IMR-90 (cell line): ENCODE data around the gene TNFRSF1B. TPM values are rescaled to one million over a fixed set of nuclear protein-coding genes. Genes with fewer than 3 reads are reported as not detected.

ENCODE experiments used
- ATAC-seq: fragments of 200-7000 bp; cut with Tn5 transposase; 2 replicates; pipeline ENCODE4 v1.9.1; 2020; ENCODE audit warnings: low read depth, mild to moderate bottlenecking, moderate library complexity
- BruUV-seq: library from RNA; stranded (reverse); fragments of 400-500 nt; replicated peaks from 2 replicates; lab custom pipeline; 2021; lab: Mats Ljungman, UMichigan
- CTCF ChIA-PET: fragments of 300-600 bp; formaldehyde crosslinking; extraction: SDS; loops from one replicate; lab custom pipeline; 2021; ENCODE audit warnings: antibody characterized with exemption; lab: Yijun Ruan, JAX
- POLR2A ChIA-PET: fragments of 300-600 bp; sonication (Branson Sonifier 250); formaldehyde crosslinking; loops from one replicate; lab custom pipeline; 2022; ENCODE audit warnings: antibody characterized with exemption; ENCODE audit not compliant: unreplicated experiment; lab: Charles Lee
- DNase-seq: peaks from one replicate; pipeline ENCODE4 v3.0.0; 2013
- H2AFZ ChIP-seq: replicated peaks from 2 replicates; pipeline ENCODE3; 2013; ENCODE audit warnings: low read length, mild to moderate bottlenecking; ENCODE audit not compliant: poor library complexity
- H2AK5ac ChIP-seq: 2 replicates; pipeline ENCODE4 v1.6.1; 2013; ENCODE audit warnings: low read depth, low read length, inconsistent platforms
- H2AK9ac ChIP-seq: replicated peaks from 2 replicates; pipeline ENCODE3; 2013; ENCODE audit warnings: mild to moderate bottlenecking, low read depth, low read length, moderate library complexity; ENCODE audit not compliant: poor library complexity
- H2BK120ac ChIP-seq: 2 replicates; pipeline ENCODE4 v1.6.1; 2013; ENCODE audit warnings: low read depth, low read length, inconsistent platforms
- H2BK15ac ChIP-seq: 3 replicates; pipeline ENCODE4 v1.6.1; 2013; ENCODE audit warnings: low read depth, low read length, inconsistent platforms
- H2BK20ac ChIP-seq: 2 replicates; pipeline ENCODE4 v1.6.1; 2013; ENCODE audit warnings: low read depth, mild to moderate bottlenecking, inconsistent platforms, low read length, moderate library complexity
- H2BK5ac ChIP-seq: 2 replicates; pipeline ENCODE4 v1.6.1; 2013; ENCODE audit warnings: mild to moderate bottlenecking, low read depth, low read length, inconsistent platforms; ENCODE audit not compliant: poor library complexity, severe bottlenecking
- H3K14ac ChIP-seq: replicated peaks from 2 replicates; pipeline ENCODE4 v1.6.1; 2013; ENCODE audit warnings: low read depth, low read length, inconsistent platforms
- H3K18ac ChIP-seq: 2 replicates; pipeline ENCODE4 v1.6.1; 2013; ENCODE audit warnings: low read depth, low read length, control low read depth
- H3K23ac ChIP-seq: 2 replicates; pipeline ENCODE4 v1.6.1; 2013; ENCODE audit warnings: low read depth, low read length, inconsistent platforms
- H3K27ac ChIP-seq: 2 replicates; pipeline ENCODE4 v1.5.1; 2013; ENCODE audit warnings: mild to moderate bottlenecking, control low read depth, low read length; ENCODE audit not compliant: insufficient read depth
- H3K27me3 ChIP-seq: 2 replicates; pipeline ENCODE4 v1.6.1; 2013; ENCODE audit warnings: low read length; ENCODE audit not compliant: control insufficient read depth, insufficient read depth
- H3K36me3 ChIP-seq: 2 replicates; pipeline ENCODE4 v1.6.1; 2013; ENCODE audit warnings: low read length, mixed read lengths; ENCODE audit not compliant: control insufficient read depth, insufficient read depth
- H3K4ac ChIP-seq: 2 replicates; pipeline ENCODE4 v1.6.1; 2013; ENCODE audit warnings: low read depth, low read length, inconsistent platforms
- H3K4me1 ChIP-seq: 2 replicates; pipeline ENCODE4 v1.6.1; 2013; ENCODE audit warnings: low read length, mixed read lengths; ENCODE audit not compliant: control insufficient read depth, insufficient read depth
- H3K4me2 ChIP-seq: 2 replicates; pipeline ENCODE4 v1.6.1; 2013; ENCODE audit warnings: low read depth, mild to moderate bottlenecking, control low read depth, low read length, moderate library complexity
- H3K4me3 ChIP-seq: 2 replicates; pipeline ENCODE4 v1.5.1; 2013; ENCODE audit warnings: low read depth, mild to moderate bottlenecking, control low read depth, low read length, moderate library complexity; ENCODE audit not compliant: insufficient read depth
- H3K56ac ChIP-seq: 2 replicates; pipeline ENCODE4 v1.6.1; 2013; ENCODE audit warnings: low read length, inconsistent platforms; ENCODE audit not compliant: insufficient read depth; ENCODE audit errors: extremely low read depth
- H3K79me1 ChIP-seq, 2 experiments: 2 replicates each; pipeline ENCODE4 v1.6.1; 2013; ENCODE audit warnings: low read length in 2 of 2, inconsistent platforms in 1 of 2, low read depth in 1 of 2
- H3K9ac ChIP-seq: 2 replicates; pipeline ENCODE4 v1.6.1; 2013; ENCODE audit warnings: low read depth, low read length, control low read depth
- H3K9me1 ChIP-seq: 2 replicates; pipeline ENCODE4 v1.6.1; 2013; ENCODE audit warnings: low read length, inconsistent platforms; ENCODE audit not compliant: insufficient read depth
- H3K9me3 ChIP-seq: 2 replicates; pipeline ENCODE4 v1.6.1; 2013; ENCODE audit warnings: low read length; ENCODE audit not compliant: control insufficient read depth, insufficient read depth
- H4K20me1 ChIP-seq: 2 replicates; pipeline ENCODE4 v1.6.1; 2013; ENCODE audit warnings: low read length, inconsistent platforms; ENCODE audit not compliant: insufficient read depth
- H4K5ac ChIP-seq: 2 replicates; pipeline ENCODE4 v1.6.1; 2013; ENCODE audit warnings: mild to moderate bottlenecking, low read depth, low read length, control low read depth
- H4K8ac ChIP-seq, 2 experiments: 2 replicates each; pipeline ENCODE4 v1.6.1; 2013; ENCODE audit warnings: low read depth in 2 of 2, low read length in 2 of 2, control low read depth in 1 of 2, inconsistent platforms in 1 of 2
- H4K91ac ChIP-seq: 2 replicates; pipeline ENCODE4 v1.6.1; 2013; ENCODE audit warnings: low read depth, low read length, inconsistent platforms; ENCODE audit not compliant: insufficient read depth
- BHLHE40 ChIP-seq: fragments of 150-350 bp; IDR thresholded peaks from 2 replicates; pipeline ENCODE4 v1.6.1; 2016; ENCODE audit warnings: mild to moderate bottlenecking, low read depth, low read length
- CHD1 ChIP-seq: IDR thresholded peaks from 2 replicates; pipeline ENCODE4 v1.6.1; 2012; ENCODE audit warnings: low read depth, low read length, improper control_type of control experiment
- FOS ChIP-seq: fragments of 150-350 bp; IDR thresholded peaks from 2 replicates; pipeline ENCODE4 v1.6.1; 2016; ENCODE audit warnings: low read depth, low read length
- MAFK ChIP-seq: IDR thresholded peaks from 2 replicates; pipeline ENCODE4 v1.6.1; 2012; ENCODE audit warnings: low read depth, low read length, improper control_type of control experiment
- MAZ ChIP-seq: IDR thresholded peaks from 2 replicates; pipeline ENCODE4 v1.6.1; 2012; ENCODE audit warnings: low read depth, mild to moderate bottlenecking, low read length, improper control_type of control experiment, moderate library complexity, borderline replicate concordance
- MXI1 ChIP-seq: IDR thresholded peaks from 2 replicates; pipeline ENCODE4 v1.6.1; 2012; ENCODE audit warnings: low read depth, mild to moderate bottlenecking, low read length, moderate library complexity, borderline replicate concordance
- NFE2L2 ChIP-seq: fragments of 150-350 bp; IDR thresholded peaks from 2 replicates; pipeline ENCODE4 v1.6.1; 2016; ENCODE audit warnings: low read depth, mild to moderate bottlenecking, low read length
- POLR2A ChIP-seq: IDR thresholded peaks from 2 replicates; pipeline ENCODE4 v1.6.1; 2012; ENCODE audit warnings: mild to moderate bottlenecking, low read depth, low read length
- RAD21 ChIP-seq: IDR thresholded peaks from 2 replicates; pipeline ENCODE4 v1.6.1; 2012; ENCODE audit warnings: low read length, improper control_type of control experiment
- RCOR1 ChIP-seq: IDR thresholded peaks from 2 replicates; pipeline ENCODE4 v1.6.1; 2012; ENCODE audit warnings: mild to moderate bottlenecking, low read length, improper control_type of control experiment; ENCODE audit not compliant: insufficient replicate concordance
- RFX5 ChIP-seq: IDR thresholded peaks from 2 replicates; pipeline ENCODE4 v1.8.0; 2012; ENCODE audit warnings: low read depth, mild to moderate bottlenecking, low read length, moderate library complexity
- SMC3 ChIP-seq: fragments of 150-350 bp; IDR thresholded peaks from 2 replicates; pipeline ENCODE4 v1.6.1; 2016; ENCODE audit warnings: low read depth, mild to moderate bottlenecking, antibody characterized with exemption, low read length, moderate library complexity
- WGBS, 2 experiments: methylation state at CpG; one replicate each; pipeline versions ENCODE4 v1.1.5 to v1.1.7; 2013; ENCODE audit warnings: missing lambda C conversion rate in 2 of 2; ENCODE audit not compliant: insufficient read length in 1 of 2; ENCODE audit errors: extremely low coverage in 2 of 2; 5-methylcytosine and 5-hydroxymethylcytosine counted together
- dilution Hi-C: fragments of 300-500 bp; cut with HindIII; formaldehyde crosslinking; loops from one replicate; pipeline ENCODE4 v1.14.3; 2018; ENCODE audit warnings: low sequenced_read_pairs; ENCODE audit not compliant: unreplicated experiment
- in situ Hi-C: fragments of 300-500 bp; cut with MboI; formaldehyde crosslinking; loops from 3 replicates; pipeline ENCODE4 v1.14.3; 2019; ENCODE audit warnings: low sequenced_read_pairs, inconsistent platforms, mixed read lengths
- intact Hi-C: fragments of 100-400 bp; cut with micrococcal nuclease; formaldehyde crosslinking; loops from 2 replicates; pipeline ENCODE4 v1.10.0; 2022
- polyA plus RNA-seq, 3 experiments: library from polyadenylated mRNA; depleted of rRNA; stranded (reverse); fragments of >200 nt; gene quantifications; 2 replicates each; pipeline ENCODE4 v1.2.3, GENCODE V29; 2012; ENCODE audit warnings: low replicate concordance in 1 of 3
- total RNA-seq: library from RNA; depleted of rRNA; stranded (reverse); fragments of >200 nt; gene quantifications from 2 replicates; pipeline ENCODE4 v1.2.3, GENCODE V29; 2012
- TF ChIP-seq, protein P1 (sequence below): fragments of 150-350 bp; IDR thresholded peaks from 2 replicates; pipeline ENCODE4 v1.6.1; 2017; ENCODE audit warnings: mild to moderate bottlenecking, antibody characterized with exemption, low read length, low read depth
- TF ChIP-seq, protein P2 (sequence below): conservative IDR thresholded peaks from 2 replicates; pipeline ENCODE4 v1.5.1; 2012; ENCODE audit warnings: mild to moderate bottlenecking, low read depth, low read length, improper control_type of control experiment

TNFRSF1B gene
- total and polyA plus RNA-seq, 2 of the 4 experiments (the other 2 are of a cell fraction) = 4.3 to 8.9 TPM

DNA sequence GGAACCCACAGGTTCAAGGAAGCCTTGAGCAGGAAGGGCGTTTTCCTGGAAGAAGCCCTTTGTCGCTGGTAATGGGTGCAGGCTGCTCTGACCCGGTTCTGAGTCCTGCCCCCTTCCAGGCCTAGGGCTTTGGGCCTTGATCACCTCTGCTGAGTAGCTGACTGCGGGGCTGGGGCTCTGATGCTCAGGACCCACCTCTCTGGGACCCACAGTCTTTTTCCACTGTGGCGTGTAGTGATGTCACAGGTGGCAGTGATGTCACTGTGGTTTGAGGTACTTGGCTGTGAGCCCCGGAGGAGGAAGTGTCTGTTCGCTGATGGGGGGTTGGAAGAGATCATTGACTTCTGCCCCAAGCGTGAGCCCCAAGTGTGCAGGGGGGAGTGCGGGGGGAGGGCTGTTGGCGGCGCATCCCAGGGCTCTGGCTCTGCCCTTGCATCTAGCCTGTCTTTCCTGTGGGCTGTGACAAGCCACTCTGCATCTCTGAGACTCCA, 6.9 kb downstream of the TNFRSF1B start:
- TF ChIP-seq MXI1 (no peak), RFX5 (no peak), RCOR1 (no peak), NFE2L2 (no peak), BHLHE40 (no peak), MAFK (no peak), SMC3 (no peak), POLR2A (no peak), CHD1 (no peak), MAZ (no peak), RAD21 (no peak), FOS (no peak)
- TF ChIP-seq, protein P1, sequence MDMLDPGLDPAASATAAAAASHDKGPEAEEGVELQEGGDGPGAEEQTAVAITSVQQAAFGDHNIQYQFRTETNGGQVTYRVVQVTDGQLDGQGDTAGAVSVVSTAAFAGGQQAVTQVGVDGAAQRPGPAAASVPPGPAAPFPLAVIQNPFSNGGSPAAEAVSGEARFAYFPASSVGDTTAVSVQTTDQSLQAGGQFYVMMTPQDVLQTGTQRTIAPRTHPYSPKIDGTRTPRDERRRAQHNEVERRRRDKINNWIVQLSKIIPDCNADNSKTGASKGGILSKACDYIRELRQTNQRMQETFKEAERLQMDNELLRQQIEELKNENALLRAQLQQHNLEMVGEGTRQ = no peak
- TF ChIP-seq, protein P2, sequence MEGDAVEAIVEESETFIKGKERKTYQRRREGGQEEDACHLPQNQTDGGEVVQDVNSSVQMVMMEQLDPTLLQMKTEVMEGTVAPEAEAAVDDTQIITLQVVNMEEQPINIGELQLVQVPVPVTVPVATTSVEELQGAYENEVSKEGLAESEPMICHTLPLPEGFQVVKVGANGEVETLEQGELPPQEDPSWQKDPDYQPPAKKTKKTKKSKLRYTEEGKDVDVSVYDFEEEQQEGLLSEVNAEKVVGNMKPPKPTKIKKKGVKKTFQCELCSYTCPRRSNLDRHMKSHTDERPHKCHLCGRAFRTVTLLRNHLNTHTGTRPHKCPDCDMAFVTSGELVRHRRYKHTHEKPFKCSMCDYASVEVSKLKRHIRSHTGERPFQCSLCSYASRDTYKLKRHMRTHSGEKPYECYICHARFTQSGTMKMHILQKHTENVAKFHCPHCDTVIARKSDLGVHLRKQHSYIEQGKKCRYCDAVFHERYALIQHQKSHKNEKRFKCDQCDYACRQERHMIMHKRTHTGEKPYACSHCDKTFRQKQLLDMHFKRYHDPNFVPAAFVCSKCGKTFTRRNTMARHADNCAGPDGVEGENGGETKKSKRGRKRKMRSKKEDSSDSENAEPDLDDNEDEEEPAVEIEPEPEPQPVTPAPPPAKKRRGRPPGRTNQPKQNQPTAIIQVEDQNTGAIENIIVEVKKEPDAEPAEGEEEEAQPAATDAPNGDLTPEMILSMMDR = no peak
- Histone ChIP-seq H4K20me1 (no peaks in the 10 kb centered on the region; the same call in 1 of the 2 replicates), H2BK15ac (no peak overlapping the region), H3K27ac (no peak overlapping the region), H3K56ac (no peak overlapping the region), H3K23ac (no peak overlapping the region), H3K79me1 (peaks cover 10% of the 10 kb centered on the region in 2 experiments; a peak in 1 of 4 replicates), H3K9me1 (peaks cover 14% of the 10 kb centered on the region), H2AK9ac (no peak overlapping the region), H4K91ac (peak overlapping the region; percentile 46; the same call in 1 of the 2 replicates), H2BK5ac (no peak overlapping the region), H2AK5ac (no peak overlapping the region), H3K27me3 (no peaks in the 10 kb centered on the region), H4K5ac (no peak overlapping the region), H2AFZ (no peak overlapping the region), H3K4me2 (no peak overlapping the region), H3K9me3 (no peaks in the 10 kb centered on the region), H3K4me1 (peaks cover 22% of the 10 kb centered on the region), H3K9ac (no peak overlapping the region), H2BK120ac (no peak overlapping the region), H3K18ac (no peak overlapping the region), H4K8ac (no peak overlapping the region), H3K4ac (no peak overlapping the region), H3K4me3 (no peak overlapping the region), H2BK20ac (no peak overlapping the region), H3K14ac (no peak overlapping the region), H3K36me3 (no peaks in the 10 kb centered on the region)
- ChIA-PET CTCF (no interaction called here), POLR2A (no interaction called here)
- dilution Hi-C loops (no loop called here), in situ Hi-C loops (no loop called here), intact Hi-C loops (no loop called here)
- WGBS, 2 experiments = 100% methylated on average over 2 of the region's 11 CpGs; no CpG with 5 or more reads in 1 of the 2 experiments
- ATAC-seq = no peak
- DNase-seq = peak; percentile 35
- BruUV-seq = no TSS peak
